ENCODE data around the gene ETFBKMT.

The ETFBKMT gene

GRCh38 chr12:31650918-31651317, 8.6 kb upstream of the ETFBKMT start:
- H3K23ac ChIP-seq (ENCODE audit: low read length): no peak overlapping the region
- no peaks in the 10 kb centered on the region for H3K79me2 ChIP-seq (ENCODE audit: control insufficient read depth, insufficient read depth, low read length)
- no CpG with 5 or more reads among the region's 6 CpGs for WGBS (ENCODE audit: extremely low coverage, insufficient coverage, low lambda C conversion rate)
- H4K5ac ChIP-seq (ENCODE audit: low read length): no peak overlapping the region
- no peak overlapping the region for H2BK5ac ChIP-seq (ENCODE audit: low read length)
- H3K9ac ChIP-seq (ENCODE audit: low read length): no peak overlapping the region
- H3K27ac ChIP-seq (ENCODE audit: low read depth, low read length): no peak overlapping the region
- no peaks in the 10 kb centered on the region for H3K36me3 ChIP-seq (ENCODE audit: control insufficient read depth, insufficient read depth, low read length)
- no peak overlapping the region for H2BK120ac ChIP-seq (ENCODE audit: low read depth, low read length)
- no peak overlapping the region for H2AK5ac ChIP-seq (ENCODE audit: low read length)
- H3K79me1 ChIP-seq (ENCODE audit: low read length): no peaks in the 10 kb centered on the region
- no peak overlapping the region for H3K4me3 ChIP-seq (ENCODE audit: low read length)
- no peak overlapping the region for H3K56ac ChIP-seq (ENCODE audit: low read length)
- H4K8ac ChIP-seq (ENCODE audit: low read depth, low read length): no peak overlapping the region
- DNase-seq: peak; percentile 37
- H3K4ac ChIP-seq (ENCODE audit: low read depth, low read length): no peak overlapping the region
- H3K4me1 ChIP-seq (ENCODE audit: control insufficient read depth, low read depth, low read length): no peaks in the 10 kb centered on the region
- H3K18ac ChIP-seq (ENCODE audit: low read length): no peak overlapping the region
- no peak overlapping the region for H2BK15ac ChIP-seq (replicated peaks; ENCODE audit: low read depth)
- H3K27me3 ChIP-seq (ENCODE audit: insufficient read depth, low read length, poor library complexity): no peaks in the 10 kb centered on the region
- H3K4me2 ChIP-seq (ENCODE audit: low read length): no peak overlapping the region

- Histone ChIP-seq H4K5ac (ENCODE audit: low read length) (no peak overlapping the region), H2AK5ac (ENCODE audit: low read length) (no peak overlapping the region), H3K4ac (ENCODE audit: low read depth, low read length) (no peak overlapping the region), H3K79me2 (ENCODE audit: control insufficient read depth, insufficient read depth, low read length) (no peaks in the 10 kb centered on the region), H3K56ac (ENCODE audit: low read length) (no peak overlapping the region), H2BK5ac (ENCODE audit: low read length) (no peak overlapping the region), H4K8ac (ENCODE audit: low read depth, low read length) (no peak overlapping the region), H3K4me1 (ENCODE audit: control insufficient read depth, low read depth, low read length) (no peaks in the 10 kb centered on the region), H3K27me3 (ENCODE audit: insufficient read depth, low read length, poor library complexity) (no peaks in the 10 kb centered on the region), H3K27ac (ENCODE audit: low read depth, low read length) (no peak overlapping the region), H2BK15ac (replicated peaks; ENCODE audit: low read depth) (no peak overlapping the region), H2BK120ac (ENCODE audit: low read depth, low read length) (no peak overlapping the region), H3K18ac (ENCODE audit: low read length) (no peak overlapping the region), H3K36me3 (ENCODE audit: control insufficient read depth, insufficient read depth, low read length) (no peaks in the 10 kb centered on the region), H3K79me1 (ENCODE audit: low read length) (no peaks in the 10 kb centered on the region), H3K23ac (ENCODE audit: low read length) (no peak overlapping the region), H3K9ac (ENCODE audit: low read length) (no peak overlapping the region), H3K4me3 (ENCODE audit: low read length) (no peak overlapping the region), H3K4me2 (ENCODE audit: low read length) (no peak overlapping the region)
- no peak for DNase-seq
- WGBS (ENCODE audit: extremely low coverage, insufficient coverage, low lambda C conversion rate): no CpG with 5 or more reads among the region's 18 CpGs
Observed at GRCh38 chr12:31651893-31652521, 7.5 kb upstream of the ETFBKMT start.

GRCh38 chr12:31655208-31655607, 4.3 kb upstream of the ETFBKMT start:
- Histone ChIP-seq H3K27ac (ENCODE audit: low read depth, low read length) (no peak overlapping the region), H2BK120ac (ENCODE audit: low read depth, low read length) (no peak overlapping the region), H3K4me2 (ENCODE audit: low read length) (no peak overlapping the region), H2AK5ac (ENCODE audit: low read length) (no peak overlapping the region), H2BK5ac (ENCODE audit: low read length) (no peak overlapping the region), H3K4me3 (ENCODE audit: low read length) (no peak overlapping the region), H3K79me1 (ENCODE audit: low read length) (no peaks in the 10 kb centered on the region), H3K4ac (ENCODE audit: low read depth, low read length) (no peak overlapping the region), H3K9ac (ENCODE audit: low read length) (no peak overlapping the region), H4K5ac (ENCODE audit: low read length) (no peak overlapping the region), H3K4me1 (ENCODE audit: control insufficient read depth, low read depth, low read length) (peaks cover 2% of the 10 kb centered on the region), H3K36me3 (ENCODE audit: control insufficient read depth, insufficient read depth, low read length) (no peaks in the 10 kb centered on the region), H3K23ac (ENCODE audit: low read length) (no peak overlapping the region), H4K8ac (ENCODE audit: low read depth, low read length) (no peak overlapping the region), H3K18ac (ENCODE audit: low read length) (no peak overlapping the region), H3K56ac (ENCODE audit: low read length) (no peak overlapping the region), H3K27me3 (ENCODE audit: insufficient read depth, low read length, poor library complexity) (no peaks in the 10 kb centered on the region), H3K79me2 (ENCODE audit: control insufficient read depth, insufficient read depth, low read length) (no peaks in the 10 kb centered on the region), H2BK15ac (replicated peaks; ENCODE audit: low read depth) (no peak overlapping the region)
- DNase-seq: no peak
- WGBS (ENCODE audit: extremely low coverage, insufficient coverage, low lambda C conversion rate): no CpG with 5 or more reads among the region's 4 CpGs

- H3K27me3 ChIP-seq (ENCODE audit: insufficient read depth, low read length, poor library complexity): no peaks in the 10 kb centered on the region
- no peaks in the 10 kb centered on the region for H3K79me1 ChIP-seq (ENCODE audit: low read length)
- no peak overlapping the region for H3K4me2 ChIP-seq (ENCODE audit: low read length)
- H4K5ac ChIP-seq (ENCODE audit: low read length): no peak overlapping the region
- no peak overlapping the region for H3K27ac ChIP-seq (ENCODE audit: low read depth, low read length)
- peaks cover 2% of the 10 kb centered on the region for H3K4me1 ChIP-seq (ENCODE audit: control insufficient read depth, low read depth, low read length)
- no peak overlapping the region for H3K56ac ChIP-seq (ENCODE audit: low read length)
- H3K4me3 ChIP-seq (ENCODE audit: low read length): no peak overlapping the region
- H2BK120ac ChIP-seq (ENCODE audit: low read depth, low read length): no peak overlapping the region
- H3K18ac ChIP-seq (ENCODE audit: low read length): no peak overlapping the region
- WGBS (ENCODE audit: extremely low coverage, insufficient coverage, low lambda C conversion rate): no CpG with 5 or more reads among the region's 1 CpG
- no peak overlapping the region for H2BK15ac ChIP-seq (replicated peaks; ENCODE audit: low read depth)
- no peak overlapping the region for H2BK5ac ChIP-seq (ENCODE audit: low read length)
- no peak overlapping the region for H3K9ac ChIP-seq (ENCODE audit: low read length)
- no peaks in the 10 kb centered on the region for H3K36me3 ChIP-seq (ENCODE audit: control insufficient read depth, insufficient read depth, low read length)
- no peak overlapping the region for H3K23ac ChIP-seq (ENCODE audit: low read length)
- no peak overlapping the region for H4K8ac ChIP-seq (ENCODE audit: low read depth, low read length)
- no peak overlapping the region for H2AK5ac ChIP-seq (ENCODE audit: low read length)
- no peaks in the 10 kb centered on the region for H3K79me2 ChIP-seq (ENCODE audit: control insufficient read depth, insufficient read depth, low read length)
- no peak for DNase-seq
- no peak overlapping the region for H3K4ac ChIP-seq (ENCODE audit: low read depth, low read length)
Observed at GRCh38 chr12:31655792-31656191, 3.7 kb upstream of the ETFBKMT start.

- no peaks in the 10 kb centered on the region for H3K36me3 ChIP-seq (ENCODE audit: control insufficient read depth, insufficient read depth, low read length)
- DNase-seq: no peak
- H2BK15ac ChIP-seq (replicated peaks; ENCODE audit: low read depth): no peak overlapping the region
- H3K4me2 ChIP-seq (ENCODE audit: low read length): peak overlapping the region; percentile 54
- H2BK5ac ChIP-seq (ENCODE audit: low read length): no peak overlapping the region
- no peak overlapping the region for H2AK5ac ChIP-seq (ENCODE audit: low read length)
- H2BK120ac ChIP-seq (ENCODE audit: low read depth, low read length): peak overlapping the region; percentile 64
- H3K27ac ChIP-seq (ENCODE audit: low read depth, low read length): no peak overlapping the region
- WGBS (ENCODE audit: extremely low coverage, insufficient coverage, low lambda C conversion rate): no CpG with 5 or more reads among the region's 11 CpGs
- no peak overlapping the region for H3K23ac ChIP-seq (ENCODE audit: low read length)
- no peaks in the 10 kb centered on the region for H3K79me1 ChIP-seq (ENCODE audit: low read length)
- H3K27me3 ChIP-seq (ENCODE audit: insufficient read depth, low read length, poor library complexity): no peaks in the 10 kb centered on the region
- H3K56ac ChIP-seq (ENCODE audit: low read length): peak overlapping the region; percentile 79
- H3K9ac ChIP-seq (ENCODE audit: low read length): peak overlapping the region; percentile 66
- H3K4me1 ChIP-seq (ENCODE audit: control insufficient read depth, low read depth, low read length): peaks cover 2% of the 10 kb centered on the region
- H4K8ac ChIP-seq (ENCODE audit: low read depth, low read length): peak overlapping the region; percentile 97
- H4K5ac ChIP-seq (ENCODE audit: low read length): no peak overlapping the region
- H3K4me3 ChIP-seq (ENCODE audit: low read length): peak overlapping the region; percentile 37
- peak overlapping the region; percentile 53 for H3K18ac ChIP-seq (ENCODE audit: low read length)
- no peak overlapping the region for H3K4ac ChIP-seq (ENCODE audit: low read depth, low read length)
- H3K79me2 ChIP-seq (ENCODE audit: control insufficient read depth, insufficient read depth, low read length): no peaks in the 10 kb centered on the region
Observed at GRCh38 chr12:31658471-31659086, 909 bp upstream of the ETFBKMT start.

All from mesendoderm (in vitro differentiated cells).